CD14-positive monocyte (primary cell): ENCODE results near the gene GTF3C1. TPM values are rescaled to one million over a fixed set of nuclear protein-coding genes. Genes with fewer than 3 reads are reported as not detected.

Source experiments
- DNase-seq, 3 donors: peaks; one replicate each; pipeline ENCODE4 v3.0.0-alpha.2; 2011 to 2022
- H2AFZ ChIP-seq: 2 replicates; pipeline ENCODE4 v1.6.0; 2012; ENCODE audit warnings: mild to moderate bottlenecking, low read depth, low read length, inconsistent platforms; ENCODE audit not compliant: insufficient read depth, poor library complexity, severe bottlenecking
- H3K27ac ChIP-seq, 2 donors: 1 replicate in 1 of 2; 2 replicates in 1 of 2; pipeline ENCODE4 v1.5.1; 2012 to 2013; ENCODE audit warnings: low read length in 2 of 2, control low read depth in 1 of 2, inconsistent platforms in 1 of 2, low read depth in 1 of 2, mild to moderate bottlenecking in 1 of 2
- H3K27me3 ChIP-seq, 2 donors: one replicate each; pipeline versions ENCODE4 v1.6.0 to v1.6.1; 2011 to 2013; ENCODE audit warnings: low read length in 2 of 2; ENCODE audit not compliant: control insufficient read depth in 2 of 2, insufficient read depth in 2 of 2
- H3K36me3 ChIP-seq, 2 donors: replicated peaks in 1 of 2; 1 replicate in 1 of 2; 2 replicates in 1 of 2; pipeline versions ENCODE4 v1.5.1 to v1.6.1; 2012 to 2013; ENCODE audit warnings: low read length in 2 of 2, control low read depth in 1 of 2, inconsistent platforms in 1 of 2, mild to moderate bottlenecking in 1 of 2; ENCODE audit not compliant: insufficient read depth in 2 of 2, control insufficient read depth in 1 of 2
- H3K4me1 ChIP-seq, 2 donors: 1 replicate in 1 of 2; 2 replicates in 1 of 2; pipeline versions ENCODE4 v1.5.1 to v1.6.1; 2012 to 2013; ENCODE audit warnings: low read length in 2 of 2, control low read depth in 1 of 2, inconsistent platforms in 1 of 2, mild to moderate bottlenecking in 1 of 2, moderate library complexity in 1 of 2; ENCODE audit not compliant: insufficient read depth in 2 of 2, control insufficient read depth in 1 of 2
- H3K4me2 ChIP-seq: replicated peaks from 2 replicates; pipeline ENCODE3; 2012; ENCODE audit warnings: low read length, moderate library complexity, mild to moderate bottlenecking; ENCODE audit not compliant: poor library complexity, severe bottlenecking; ENCODE audit errors: extremely low read depth
- H3K4me3 ChIP-seq, 3 experiments: fragments of 200-600 bp in 1 of 3; sonication (generic) in 1 of 3; replicated peaks in 1 of 3; 1 replicate in 2 of 3; 2 replicates in 1 of 3; pipeline ENCODE4 v1.5.1; 2011 to 2013; ENCODE audit warnings: low read length in 3 of 3, mild to moderate bottlenecking in 3 of 3, control low read depth in 2 of 3, low read depth in 2 of 3, inconsistent platforms in 1 of 3, moderate library complexity in 1 of 3
- H3K79me2 ChIP-seq: 2 replicates; pipeline ENCODE4 v1.6.0; 2012; ENCODE audit warnings: mild to moderate bottlenecking, control low read depth, inconsistent platforms, low read length, moderate library complexity; ENCODE audit not compliant: insufficient read depth
- H3K9ac ChIP-seq: 2 replicates; pipeline ENCODE4 v1.6.0; 2017; ENCODE audit warnings: low read length, mild to moderate bottlenecking; ENCODE audit not compliant: insufficient read depth, poor library complexity, severe bottlenecking
- H3K9me3 ChIP-seq, 2 donors: replicated peaks in 1 of 2; 1 replicate in 1 of 2; 2 replicates in 1 of 2; pipeline versions ENCODE4 v1.5.1 to v1.6.1; 2012 to 2013; ENCODE audit warnings: low read length in 2 of 2, control low read depth in 1 of 2; ENCODE audit not compliant: control insufficient read depth in 1 of 2, insufficient read depth in 1 of 2
- H4K20me1 ChIP-seq: 2 replicates; pipeline ENCODE4 v1.6.0; 2012; ENCODE audit warnings: mild to moderate bottlenecking, low read length, control low read depth, moderate library complexity; ENCODE audit not compliant: insufficient read depth
- H3K27ac Mint-ChIP-seq, 7 donors: one replicate each; pipeline ENCODE4 v1.8.0; 2020; ENCODE audit warnings: mild to moderate bottlenecking in 7 of 7, mixed read lengths in 7 of 7, moderate library complexity in 6 of 7, inconsistent platforms in 2 of 7
- H3K27me3 Mint-ChIP-seq, 3 donors: one replicate each; pipeline ENCODE4 v1.8.0; 2021 to 2022; ENCODE audit warnings: low read depth in 3 of 3, mild to moderate bottlenecking in 3 of 3, mixed read lengths in 3 of 3, moderate library complexity in 3 of 3, inconsistent platforms in 1 of 3
- H3K36me3 Mint-ChIP-seq, 2 donors: one replicate each; pipeline ENCODE4 v1.8.0; 2020; ENCODE audit warnings: mixed read lengths in 2 of 2, inconsistent platforms in 1 of 2, mild to moderate bottlenecking in 1 of 2
- H3K4me1 Mint-ChIP-seq: one replicate; pipeline ENCODE4 v1.8.0; 2020; ENCODE audit warnings: mild to moderate bottlenecking, mixed read lengths
- H3K4me3 Mint-ChIP-seq, 2 donors: one replicate each; pipeline ENCODE4 v1.8.0; 2020; ENCODE audit warnings: mild to moderate bottlenecking in 2 of 2, mixed read lengths in 2 of 2, moderate library complexity in 1 of 2
- H3K9me3 Mint-ChIP-seq, 7 donors: one replicate each; pipeline ENCODE4 v1.8.0; 2020 to 2022; ENCODE audit warnings: mixed read lengths in 7 of 7, mild to moderate bottlenecking in 6 of 7, moderate library complexity in 6 of 7, inconsistent platforms in 2 of 7
- CTCF ChIP-seq: fragments of 200-600 bp; IDR thresholded peaks from one replicate; pipeline ENCODE4 v1.8.0; 2022; ENCODE audit warnings: antibody characterized with exemption, mild to moderate bottlenecking
- WGBS: methylation state at CpG from one replicate; pipeline ENCODE4 v1.1.5; 2013; ENCODE audit warnings: missing lambda C conversion rate; ENCODE audit not compliant: insufficient coverage; 5-methylcytosine and 5-hydroxymethylcytosine counted together
- intact Hi-C, 2 donors: fragments of 100-400 bp; cut with micrococcal nuclease; formaldehyde crosslinking; loops; one replicate each; pipeline versions ENCODE4 v1.15.0 to v1.15.1; 2023
- polyA plus RNA-seq, 3 donors: library from polyadenylated mRNA; depleted of rRNA in 1 of 3; unstranded in 2 of 3; stranded (reverse) in 1 of 3; fragments of 300-500 nt in 2 of 3; fragments of >200 nt in 1 of 3; fragmentation: Illumina TruSeq in 2 of 3; gene quantifications; 1 replicate in 2 of 3; 2 replicates in 1 of 3; pipeline ENCODE4 v1.2.3, GENCODE V29; 2012 to 2021

The GTF3C1 gene
- polyA plus RNA-seq, 3 donors: 7.0 to 22.0 (median 12.8) TPM

GRCh38 chr16:27424772-27425498 lies 124.8 kb downstream of the GTF3C1 start:
- Mint-ChIP-seq H3K27me3 (peaks cover 4% of the 10 kb centered on the region in 3 donors), H3K4me3 (no peak overlapping the region), H3K4me1 (peaks cover 19% of the 10 kb centered on the region), H3K27ac (peak overlapping the region in 1 of 7 donors; percentile 66), H3K9me3 (peaks cover 8 to 36% (median 23%) of the 10 kb centered on the region in 7 donors), H3K36me3 (peaks cover 0 to 2% of the 10 kb centered on the region in 2 donors)
- intact Hi-C loops: no loop called here
- H3K27ac ChIP-seq: no peak overlapping the region
- no peak overlapping the region for H3K4me2 ChIP-seq
- no peak for DNase-seq
- H3K9me3 ChIP-seq: peaks cover 1 to 27% of the 10 kb centered on the region in 2 donors
- no peak overlapping the region for H3K4me3 ChIP-seq
- H3K9ac ChIP-seq: no peak overlapping the region
- no peaks in the 10 kb centered on the region for H3K27me3 ChIP-seq
- no peak for TF ChIP-seq CTCF
- H3K36me3 ChIP-seq: no peaks in the 10 kb centered on the region
- peaks cover 16 to 18% of the 10 kb centered on the region in 2 donors for H3K4me1 ChIP-seq
- H2AFZ ChIP-seq: no peak overlapping the region
- WGBS: 95% methylated on average over 3 of the region's 10 CpGs
- H4K20me1 ChIP-seq: no peaks in the 10 kb centered on the region
- H3K79me2 ChIP-seq: no peaks in the 10 kb centered on the region

- no peak for TF ChIP-seq CTCF
- H3K27ac Mint-ChIP-seq: no peak overlapping the region
- H2AFZ ChIP-seq: no peak overlapping the region
- H3K4me2 ChIP-seq: no peak overlapping the region
- intact Hi-C loops: no loop called here
- H3K9ac ChIP-seq: no peak overlapping the region
- no peak for DNase-seq
- peak overlapping the region in 1 of 2 donors; percentile 35 for H3K4me3 Mint-ChIP-seq
- H3K27me3 ChIP-seq: no peaks in the 10 kb centered on the region
- no peaks in the 10 kb centered on the region for H3K79me2 ChIP-seq
- peaks cover 14% of the 10 kb centered on the region for H3K4me1 Mint-ChIP-seq
- H3K27ac ChIP-seq: no peak overlapping the region
- H3K36me3 Mint-ChIP-seq: peaks cover 0 to 2% of the 10 kb centered on the region in 2 donors
- peaks cover 0 to 4% (median 2%) of the 10 kb centered on the region in 3 donors for H3K27me3 Mint-ChIP-seq
- H3K4me3 ChIP-seq: no peak overlapping the region
- H4K20me1 ChIP-seq: no peaks in the 10 kb centered on the region
- H3K4me1 ChIP-seq: peaks cover 12 to 13% of the 10 kb centered on the region in 2 donors
- peaks cover 7 to 27% of the 10 kb centered on the region in 2 donors for H3K9me3 ChIP-seq
- no peaks in the 10 kb centered on the region for H3K36me3 ChIP-seq
- peaks cover 11 to 39% (median 26%) of the 10 kb centered on the region in 7 donors for H3K9me3 Mint-ChIP-seq
Observed at GRCh38 chr16:27421961-27422740, 127.6 kb downstream of the GTF3C1 start.
